Keratinocyte (primary cell): ENCODE results near the gene SORBS2. TPM values are rescaled to one million over a fixed set of nuclear protein-coding genes. Genes with fewer than 3 reads are reported as not detected.

ENCODE experiments used
- DNase-seq: peaks from one replicate; pipeline ENCODE4 v3.0.0-alpha.2; 2011; ENCODE audit warnings: low read depth, missing footprints, low spot score
- FAIRE-seq: peaks from 2 replicates; lab custom pipeline; 2011; peaks lifted over from hg19 to GRCh38; lab: Jason Lieb, UNC
- H2AFZ ChIP-seq: 2 replicates; pipeline ENCODE4 v1.6.0; 2012; ENCODE audit warnings: low read length, control low read depth, inconsistent platforms; ENCODE audit not compliant: control insufficient read depth
- H3K27ac ChIP-seq: 2 replicates; pipeline ENCODE4 v1.5.1; 2011; ENCODE audit warnings: low read length; ENCODE audit not compliant: control insufficient read depth, insufficient read depth
- H3K27me3 ChIP-seq: 3 replicates; pipeline ENCODE4 v1.6.0; 2011; ENCODE audit warnings: low read length; ENCODE audit not compliant: control insufficient read depth, insufficient read depth; ENCODE audit errors: extremely low read depth
- H3K36me3 ChIP-seq, 2 experiments: 2 replicates in 1 of 2; 3 replicates in 1 of 2; pipeline ENCODE4 v1.5.1; 2011; ENCODE audit warnings: low read length in 2 of 2, mild to moderate bottlenecking in 1 of 2; ENCODE audit not compliant: control insufficient read depth in 2 of 2, insufficient read depth in 2 of 2; ENCODE audit errors: extremely low read depth in 1 of 2
- H3K4me1 ChIP-seq: 3 replicates; pipeline ENCODE4 v1.5.1; 2011; ENCODE audit warnings: low read length; ENCODE audit not compliant: control insufficient read depth, insufficient read depth; ENCODE audit errors: extremely low read depth
- H3K4me2 ChIP-seq: 3 replicates; pipeline ENCODE4 v1.6.0; 2011; ENCODE audit warnings: low read depth, low read length; ENCODE audit not compliant: control insufficient read depth, insufficient read depth; ENCODE audit errors: extremely low read depth
- H3K4me3 ChIP-seq, 3 experiments: fragments of 200-600 bp in 1 of 3; sonication (generic) in 1 of 3; 2 replicates in 2 of 3; 3 replicates in 1 of 3; pipeline ENCODE4 v1.5.1; 2011 to 2016; ENCODE audit warnings: low read length in 3 of 3, mild to moderate bottlenecking in 3 of 3, control low read depth in 2 of 3, inconsistent platforms in 1 of 3, low read depth in 1 of 3, mixed read lengths in 1 of 3, mixed run types in 1 of 3, moderate library complexity in 1 of 3; ENCODE audit not compliant: control insufficient read depth in 2 of 3, insufficient read depth in 2 of 3; ENCODE audit errors: extremely low read depth in 1 of 3
- H3K79me2 ChIP-seq: 2 replicates; pipeline ENCODE4 v1.6.0; 2012; ENCODE audit warnings: low read length; ENCODE audit not compliant: control insufficient read depth, insufficient read depth
- H3K9ac ChIP-seq: 3 replicates; pipeline ENCODE4 v1.6.0; 2011; ENCODE audit warnings: low read length; ENCODE audit not compliant: control insufficient read depth, insufficient read depth; ENCODE audit errors: extremely low read depth
- H3K9me1 ChIP-seq: 3 replicates; pipeline ENCODE4 v1.6.0; 2011; ENCODE audit warnings: low read length; ENCODE audit not compliant: control insufficient read depth, insufficient read depth; ENCODE audit errors: extremely low read depth
- H3K9me3 ChIP-seq: 2 replicates; pipeline ENCODE4 v1.5.1; 2012; ENCODE audit warnings: low read depth, low read length; ENCODE audit not compliant: control insufficient read depth
- H4K20me1 ChIP-seq: 3 replicates; pipeline ENCODE4 v1.6.0; 2011; ENCODE audit warnings: low read length; ENCODE audit not compliant: control insufficient read depth, insufficient read depth; ENCODE audit errors: extremely low read depth
- CTCF ChIP-seq, 3 experiments: IDR thresholded peaks in 1 of 3; conservative IDR thresholded peaks in 1 of 3; optimal IDR thresholded peaks in 1 of 3; 2 replicates in 2 of 3; 3 replicates in 1 of 3; pipeline versions ENCODE3 to v1.5.1; 2011; ENCODE audit warnings: low read length in 3 of 3, mild to moderate bottlenecking in 3 of 3, moderate library complexity in 2 of 3, control low read depth in 1 of 3, inconsistent platforms in 1 of 3; ENCODE audit not compliant: insufficient read depth in 2 of 3; ENCODE audit errors: extremely low read depth in 1 of 3
- EZH2 ChIP-seq: IDR thresholded peaks from one replicate; pipeline ENCODE4 v1.6.1; 2012; ENCODE audit warnings: inconsistent platforms, mild to moderate bottlenecking, low read length, moderate library complexity
- dilution Hi-C: fragments of 300-500 bp; cut with MboI; formaldehyde crosslinking; loops from one replicate; pipeline ENCODE4 v1.7.0; 2020; ENCODE audit warnings: low sequenced_read_pairs; ENCODE audit not compliant: extremely low pct_ligation_motif_present
- polyA plus RNA-seq, 5 experiments: library from polyadenylated mRNA; depleted of rRNA in 3 of 5; stranded (reverse) in 3 of 5; stranded (forward) in 1 of 5; unstranded in 1 of 5; fragments of >200 nt; gene quantifications; 1 replicate in 1 of 5; 2 replicates in 3 of 5; 3 replicates in 1 of 5; pipeline versions ENCODE4 v1.2.1 to v1.2.3, GENCODE V29; 2011 to 2012; ENCODE audit warnings: missing spikeins in 2 of 5, low read depth in 1 of 5, low replicate concordance in 1 of 5

Gene SORBS2
- polyA plus RNA-seq, 1 donor (not counting 4 experiments of a cell fraction or from before 2014, with no cell fraction given): 0.14 TPM

GRCh38 chr4:185602397-185602796 lies 209.6 kb downstream of the SORBS2 start:
- DNase-seq: no peak
- FAIRE-seq: no peak

DNA sequence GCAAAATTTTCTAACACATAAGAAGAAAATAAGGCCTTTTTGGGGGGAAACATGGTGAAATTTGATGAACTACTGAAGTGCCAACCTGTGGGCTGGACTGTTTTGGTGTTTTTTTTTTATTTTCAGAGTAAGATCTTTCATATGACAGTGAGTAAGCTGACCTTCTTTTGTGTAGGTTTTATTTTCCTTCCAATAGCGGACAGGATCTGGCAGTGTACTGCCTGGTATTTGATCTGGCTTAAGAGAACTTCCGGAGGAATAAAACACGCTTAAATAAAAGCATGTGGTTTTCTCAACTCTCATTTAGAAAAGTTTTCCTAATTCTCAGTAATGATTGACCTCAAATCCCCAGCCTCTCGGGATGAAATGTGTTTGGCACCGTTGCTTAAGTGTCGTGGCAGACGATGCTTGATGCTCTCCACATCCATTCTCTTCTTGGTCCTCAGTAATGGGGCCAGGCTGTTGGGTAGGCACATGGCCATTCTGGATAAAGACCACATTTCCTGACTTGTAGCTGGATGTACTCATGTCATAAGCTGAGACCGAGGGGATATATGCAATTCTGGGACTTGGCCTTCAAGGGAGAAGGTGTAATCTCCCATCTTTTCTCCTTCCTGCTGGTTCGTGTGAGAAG lies 211.1 kb downstream of the SORBS2 start:
- no peak for TF ChIP-seq EZH2
- no peak for TF ChIP-seq CTCF (optimal IDR thresholded peaks at IDR 0.05 in 1 of 3, IDR thresholded peaks at IDR 0.05 in 1 of 3, conservative IDR thresholded peaks at IDR 0.05 in 1 of 3; ENCODE audit: extremely low read depth in 1 of 3, insufficient read depth in 2 of 3, low read length in 3 of 3)
- no peak for FAIRE-seq
- dilution Hi-C loops: no loop called here

More at GRCh38 chr4:185602397-185602796, 209.6 kb downstream of the SORBS2 start:
- no peaks in the 10 kb centered on the region for H3K9me3 ChIP-seq
- no peaks in the 10 kb centered on the region for H4K20me1 ChIP-seq
- dilution Hi-C loops: no loop called here
- H3K27me3 ChIP-seq: no peaks in the 10 kb centered on the region
- H3K9ac ChIP-seq: no peak overlapping the region
- H3K79me2 ChIP-seq: no peaks in the 10 kb centered on the region
- no peaks in the 10 kb centered on the region for H3K36me3 ChIP-seq
- no peak overlapping the region for H3K4me2 ChIP-seq
- no peak overlapping the region for H3K4me3 ChIP-seq
- TF ChIP-seq CTCF (optimal IDR thresholded peaks at IDR 0.05 in 1 of 3, IDR thresholded peaks at IDR 0.05 in 1 of 3, conservative IDR thresholded peaks at IDR 0.05 in 1 of 3; ENCODE audit: extremely low read depth in 1 of 3, insufficient read depth in 2 of 3, low read length in 3 of 3) (no peak), EZH2 (no peak)
- H3K4me1 ChIP-seq: no peaks in the 10 kb centered on the region
- no peak overlapping the region for H2AFZ ChIP-seq
- no peak overlapping the region for H3K27ac ChIP-seq
- H3K9me1 ChIP-seq: no peaks in the 10 kb centered on the region

More for the DNA sequence above, 211.1 kb downstream of the SORBS2 start:
- Histone ChIP-seq H3K9ac (no peak overlapping the region), H3K9me1 (no peaks in the 10 kb centered on the region), H4K20me1 (no peaks in the 10 kb centered on the region), H3K9me3 (no peaks in the 10 kb centered on the region), H3K4me3 (no peak overlapping the region), H2AFZ (no peak overlapping the region), H3K36me3 (no peaks in the 10 kb centered on the region), H3K4me1 (no peaks in the 10 kb centered on the region), H3K4me2 (no peak overlapping the region), H3K27ac (no peak overlapping the region), H3K79me2 (no peaks in the 10 kb centered on the region), H3K27me3 (no peaks in the 10 kb centered on the region)
- no peak for DNase-seq
